GM11168 (cell line): ENCODE results near the gene CELF2.
"Not testable (repeated sequence)": the region's sequence is repeated elsewhere in the genome, so short reads cannot be mapped to it uniquely, and the experiment has no call there.

Experiments used
- in situ Hi-C: fragments of 300-500 bp; cut with MboI; formaldehyde crosslinking; loops from one replicate; pipeline ENCODE4 v1.12.0; 2022; ENCODE audit warnings: low sequenced_read_pairs; ENCODE audit not compliant: unreplicated experiment

The CELF2 gene

DNA sequence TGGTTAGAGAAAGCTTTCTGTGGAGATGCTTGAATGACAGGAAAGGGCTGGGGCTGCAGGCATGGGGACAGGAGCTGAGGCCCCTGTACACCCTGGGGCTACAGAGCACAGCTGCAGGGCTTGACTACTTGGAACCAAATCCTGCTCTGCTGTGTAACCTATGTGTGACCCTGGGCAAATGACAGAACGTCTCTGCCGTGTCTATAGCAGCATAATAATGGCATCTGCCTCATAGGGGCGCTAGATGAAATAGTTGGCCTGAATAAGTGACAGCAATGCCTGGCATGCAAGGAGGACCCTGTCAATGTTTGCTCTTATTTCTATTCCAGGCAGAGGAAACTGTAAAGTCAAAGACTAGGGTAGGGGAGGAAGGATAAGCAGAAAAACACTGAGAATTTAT lies 339.8 kb downstream of the CELF2 start:
- in situ Hi-C loops: no loop called here

DNA sequence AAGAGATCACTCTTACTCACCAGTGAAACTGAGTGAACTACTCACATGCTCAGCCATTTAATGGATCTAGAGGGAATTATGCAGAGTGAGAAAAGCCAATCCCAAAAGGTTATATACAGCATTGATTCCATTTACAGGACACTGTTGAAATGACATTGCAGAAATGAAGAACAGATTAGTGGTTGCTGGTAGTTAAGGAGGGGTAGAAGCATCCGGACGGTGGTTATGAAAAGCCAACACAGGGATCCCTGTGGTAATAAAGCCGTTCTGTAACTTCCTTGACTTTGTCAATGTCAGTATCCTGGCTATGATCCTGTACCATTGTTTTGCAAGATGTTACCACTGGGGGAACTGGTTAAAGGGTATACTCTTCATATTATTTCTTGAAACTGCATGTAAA lies 340.3 kb downstream of the CELF2 start:
- in situ Hi-C loops: no loop called here

DNA sequence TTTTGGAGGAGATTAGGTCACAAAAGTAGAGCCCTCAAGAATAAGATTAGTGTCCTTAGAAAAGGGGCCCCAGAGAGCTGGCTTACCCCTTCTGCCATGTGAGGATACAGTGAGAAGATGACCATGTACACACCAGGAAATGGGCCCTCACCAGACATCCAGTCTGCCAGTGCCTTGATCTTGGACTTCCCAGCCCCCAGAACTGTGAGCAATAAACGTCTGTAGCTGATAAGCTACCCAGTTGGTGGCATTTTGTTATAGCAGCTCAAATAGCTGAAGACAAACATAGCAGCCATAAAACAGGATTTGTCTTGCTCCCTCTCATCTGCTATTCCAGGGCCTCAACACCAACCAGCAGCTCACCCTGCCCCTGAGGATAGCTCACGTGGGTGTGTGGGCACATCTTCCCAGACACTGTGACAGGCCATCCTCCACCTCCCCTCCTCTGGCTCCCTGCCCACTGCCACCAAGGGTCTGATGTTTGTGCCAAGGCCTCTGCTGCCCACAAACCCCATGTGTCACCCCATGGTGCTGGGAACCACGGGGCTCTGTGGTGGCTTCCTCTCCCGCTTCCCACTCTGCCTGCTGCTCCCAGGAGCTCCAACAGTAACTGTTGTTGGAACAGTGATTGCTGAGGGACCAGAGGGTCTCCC lies 341.4 kb downstream of the CELF2 start:
- in situ Hi-C loops: no loop called here

DNA sequence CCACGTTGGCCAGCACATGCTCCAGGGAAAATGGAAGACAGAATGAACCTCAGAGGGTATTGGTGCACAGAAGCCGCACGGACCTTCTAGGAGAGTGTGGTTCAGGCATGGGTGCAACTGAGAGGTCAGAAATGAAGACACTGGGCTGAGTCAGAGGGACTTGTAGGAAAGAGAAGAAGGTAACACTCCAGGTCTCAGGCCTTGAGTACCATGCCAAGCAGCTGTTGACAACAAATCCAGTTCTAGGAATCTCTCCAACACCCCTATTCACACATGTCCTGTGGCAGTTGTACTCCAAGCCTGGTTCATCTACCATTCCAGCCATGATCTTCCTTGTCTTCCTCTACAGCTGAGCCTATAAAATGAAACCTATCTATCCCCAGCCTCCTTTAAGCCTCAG lies 342.2 kb downstream of the CELF2 start:
- in situ Hi-C loops: no loop called here

DNA sequence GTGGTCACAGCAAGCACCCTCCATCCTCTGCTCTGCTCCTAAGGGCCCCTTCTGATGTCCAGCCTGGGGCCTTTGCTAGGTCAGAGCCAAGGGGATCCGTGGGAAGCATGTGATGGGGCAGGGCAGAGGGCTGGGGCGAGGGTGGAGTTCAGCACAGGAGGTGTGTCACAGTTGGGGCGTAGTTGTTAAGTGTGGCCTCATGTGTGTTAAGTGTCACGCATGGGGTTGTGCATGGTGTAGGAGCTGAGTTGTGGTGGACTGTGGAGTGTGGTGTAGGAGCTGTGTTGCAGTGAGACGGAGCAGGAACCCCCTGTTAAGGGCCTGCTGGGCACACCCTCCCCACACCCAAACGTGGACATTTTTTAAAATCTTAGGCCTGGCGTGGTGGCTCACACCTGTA lies 345.8 kb downstream of the CELF2 start:
- in situ Hi-C loops: no loop called here

DNA sequence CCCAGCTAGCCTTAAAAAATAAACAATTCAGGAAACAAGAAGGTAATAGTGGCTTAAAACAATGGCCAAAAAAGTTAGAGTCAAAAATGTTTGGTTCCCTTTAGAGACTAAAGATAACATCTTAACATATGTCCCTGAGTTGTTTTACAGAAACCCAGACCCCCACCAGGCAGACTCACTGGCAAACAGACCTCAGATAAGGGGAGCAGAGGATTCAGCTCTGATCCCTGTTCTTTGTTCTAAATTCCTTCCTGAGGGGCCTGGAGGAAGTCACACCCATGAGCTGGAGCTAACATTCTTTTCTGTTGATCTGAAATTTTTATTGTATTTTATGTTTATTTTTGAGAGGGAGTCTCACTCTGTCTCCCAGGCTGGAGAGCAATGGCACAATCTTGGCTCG lies 346.6 kb downstream of the CELF2 start:
- in situ Hi-C loops: no loop called here

DNA sequence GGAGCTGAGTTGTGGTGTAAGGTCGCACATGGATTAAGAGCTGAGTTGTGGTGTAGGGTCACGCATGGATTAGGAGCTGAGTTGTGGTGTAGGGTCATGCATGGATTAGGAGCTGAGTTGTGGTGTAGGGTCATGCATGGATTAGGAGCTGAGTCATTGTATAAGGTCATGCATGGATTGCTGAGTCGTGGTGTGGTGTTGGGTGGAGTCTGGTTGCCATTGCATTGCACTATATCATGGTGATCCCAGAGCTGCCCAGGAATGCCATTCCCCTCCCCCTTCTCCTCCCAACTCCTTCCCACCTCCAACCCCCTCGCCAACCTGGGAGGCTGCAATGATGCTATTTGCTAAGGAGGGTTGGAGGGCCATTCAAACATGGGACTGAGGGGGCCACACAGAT lies 349.2 kb downstream of the CELF2 start:
- in situ Hi-C loops: not testable (repeated sequence)

DNA sequence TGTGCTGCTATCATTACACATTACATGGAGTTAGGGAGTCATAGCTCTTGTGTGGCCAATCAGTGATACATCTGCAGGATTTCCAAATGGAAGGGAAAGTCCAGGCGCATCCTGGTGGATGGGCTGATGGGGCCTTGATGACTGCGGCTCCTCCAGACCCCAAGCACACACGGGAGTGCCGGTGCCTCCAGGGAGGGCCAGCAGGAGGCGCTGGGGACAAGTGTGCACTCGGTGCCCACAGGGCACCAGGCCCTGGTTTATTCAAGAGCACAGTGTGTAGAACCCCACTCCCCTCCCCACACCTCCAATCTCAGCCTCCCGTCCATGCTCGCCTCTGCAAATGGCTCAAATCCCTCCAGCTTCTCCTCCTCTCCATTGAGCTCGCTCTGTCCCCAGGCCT lies 349.8 kb downstream of the CELF2 start:
- in situ Hi-C loops: no loop called here

DNA sequence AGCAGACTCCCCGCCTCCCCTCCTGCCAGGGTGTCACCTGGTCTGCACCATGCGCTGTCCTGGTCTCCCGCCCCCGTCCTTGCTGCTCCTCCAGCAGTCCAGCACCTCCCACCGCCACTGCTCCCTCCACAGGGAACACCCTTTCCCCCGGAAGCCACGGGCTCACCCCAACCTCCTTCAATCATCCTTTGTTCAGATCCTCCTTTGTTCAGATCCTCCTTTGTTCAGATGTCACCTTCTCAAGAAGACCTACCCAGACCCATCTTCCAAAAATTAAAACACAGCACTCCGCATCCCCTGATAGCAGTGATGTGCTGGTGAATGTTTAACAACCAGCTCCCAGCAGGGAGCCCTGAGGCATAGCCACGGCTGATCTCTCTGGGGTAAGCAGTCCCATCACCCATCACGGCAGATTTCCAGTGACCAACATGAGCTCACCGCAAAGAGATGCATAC lies 356.1 kb downstream of the CELF2 start:
- in situ Hi-C loops: no loop called here

DNA sequence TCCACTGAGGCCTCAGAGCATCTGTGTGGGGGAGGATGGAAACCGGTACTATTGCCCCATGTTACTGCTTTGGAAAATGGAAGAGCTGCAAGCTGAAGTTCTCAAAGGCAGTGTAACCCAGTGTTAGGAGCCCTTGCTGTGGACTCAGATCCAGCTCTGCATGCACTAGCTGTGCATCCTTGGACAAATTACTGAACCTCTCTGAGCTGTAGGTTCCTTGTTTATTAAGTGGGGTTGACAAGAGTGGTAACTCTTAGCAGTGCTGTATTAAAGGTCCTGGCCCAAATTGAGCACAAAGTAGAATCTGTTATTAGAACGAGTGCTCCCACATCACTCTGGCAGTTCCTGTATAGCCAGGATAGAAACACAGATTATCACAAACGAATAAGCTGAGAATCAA lies 359.6 kb downstream of the CELF2 start:
- in situ Hi-C loops: no loop called here

DNA sequence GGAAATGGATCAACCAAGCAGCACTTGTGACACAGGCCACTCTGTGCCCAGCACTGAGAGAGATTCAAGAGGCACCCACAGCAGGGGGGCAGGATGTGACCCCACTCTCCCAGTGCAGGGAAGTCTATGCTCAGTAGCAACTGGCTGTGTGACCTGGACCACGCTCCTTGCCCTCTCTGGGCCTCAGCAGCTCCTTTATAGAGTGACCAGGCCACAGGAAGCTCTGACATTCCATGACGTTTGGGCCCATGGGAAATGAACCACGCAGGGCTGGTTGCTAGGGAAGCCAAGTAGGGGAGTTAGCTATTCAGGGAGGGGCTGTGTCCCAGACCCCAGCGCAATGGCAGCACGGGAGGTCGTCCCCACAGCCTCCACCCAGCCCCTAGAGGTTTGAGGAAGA lies 361.2 kb downstream of the CELF2 start:
- in situ Hi-C loops: no loop called here

DNA sequence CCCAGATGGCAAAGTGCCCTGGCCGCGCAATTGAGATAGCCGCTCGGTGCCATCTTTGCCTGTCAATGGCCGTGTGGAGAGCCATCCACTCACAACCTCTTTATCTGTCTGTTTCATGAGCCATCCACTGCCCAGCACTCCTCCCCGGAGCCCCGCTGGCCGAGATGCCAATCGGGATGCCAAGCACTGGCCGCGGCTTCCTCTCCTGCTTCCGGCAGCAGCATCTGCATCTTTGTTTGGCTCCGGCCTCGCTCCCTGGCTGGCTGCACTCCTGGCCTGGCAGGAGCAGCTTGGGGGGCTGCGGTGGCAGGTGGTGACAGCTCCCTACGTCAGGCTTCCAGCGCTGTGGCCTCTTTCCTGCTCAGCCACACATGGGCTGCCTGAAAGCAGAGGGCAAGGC lies 362.1 kb downstream of the CELF2 start:
- in situ Hi-C loops: no loop called here

DNA sequence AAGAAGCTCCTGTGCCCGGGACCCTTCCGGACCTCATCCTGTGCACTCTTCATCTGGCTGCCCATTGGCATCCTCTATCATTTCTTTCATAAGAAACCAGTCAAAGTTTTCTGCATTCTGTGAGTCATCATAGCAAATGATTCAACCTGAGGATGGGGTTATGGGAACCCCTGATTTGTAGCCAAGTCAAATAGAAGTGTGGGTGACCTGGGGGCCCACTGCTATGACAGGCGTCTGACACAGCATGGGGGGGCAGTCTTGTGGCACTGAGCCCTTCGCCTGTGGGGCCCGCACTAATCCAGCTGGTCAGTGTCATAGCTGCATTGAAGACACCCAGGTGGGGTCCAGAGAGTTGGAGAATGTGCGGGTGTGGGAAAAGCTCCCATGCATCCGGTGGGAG lies 363.4 kb downstream of the CELF2 start:
- in situ Hi-C loops: no loop called here

DNA sequence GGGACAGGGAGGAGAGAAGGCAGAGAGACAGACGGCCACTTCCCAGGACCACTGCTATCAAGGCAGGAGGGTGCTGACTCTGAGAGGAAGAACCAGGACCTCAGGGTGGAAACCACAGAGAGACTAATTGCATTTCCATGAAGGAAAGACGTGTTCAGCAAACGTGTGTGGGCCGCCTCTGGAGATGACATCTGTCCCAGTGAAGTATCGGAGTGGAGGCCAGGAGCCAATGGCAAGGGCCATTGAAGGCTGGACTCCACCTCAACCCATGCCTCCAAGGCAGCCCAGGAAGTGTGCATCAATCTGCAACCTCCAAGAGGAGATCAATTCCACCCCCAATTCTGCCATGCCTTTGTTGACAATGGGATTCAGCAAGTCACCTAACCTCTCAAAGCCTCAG lies 363.8 kb downstream of the CELF2 start:
- in situ Hi-C loops: no loop called here

DNA sequence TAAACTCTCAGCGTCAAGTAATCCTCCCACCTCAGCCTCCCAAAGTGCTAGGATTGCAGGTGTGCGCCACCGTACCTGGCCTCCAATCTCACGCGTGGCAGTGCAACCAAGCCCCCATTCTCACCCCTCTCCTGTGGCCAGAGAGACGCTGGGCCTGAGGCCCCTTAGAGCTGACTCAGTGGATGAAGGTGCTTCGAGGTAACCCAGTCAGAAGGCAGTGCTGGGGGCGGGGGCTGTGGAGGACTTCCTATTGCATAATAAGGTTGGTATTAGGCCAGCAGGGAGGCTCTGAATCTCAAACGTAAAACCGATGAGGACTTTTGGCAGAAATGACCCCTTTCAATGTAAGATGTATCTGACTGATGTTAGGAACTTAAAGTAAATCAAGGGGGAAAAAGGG lies 364.5 kb downstream of the CELF2 start:
- in situ Hi-C loops: no loop called here

DNA sequence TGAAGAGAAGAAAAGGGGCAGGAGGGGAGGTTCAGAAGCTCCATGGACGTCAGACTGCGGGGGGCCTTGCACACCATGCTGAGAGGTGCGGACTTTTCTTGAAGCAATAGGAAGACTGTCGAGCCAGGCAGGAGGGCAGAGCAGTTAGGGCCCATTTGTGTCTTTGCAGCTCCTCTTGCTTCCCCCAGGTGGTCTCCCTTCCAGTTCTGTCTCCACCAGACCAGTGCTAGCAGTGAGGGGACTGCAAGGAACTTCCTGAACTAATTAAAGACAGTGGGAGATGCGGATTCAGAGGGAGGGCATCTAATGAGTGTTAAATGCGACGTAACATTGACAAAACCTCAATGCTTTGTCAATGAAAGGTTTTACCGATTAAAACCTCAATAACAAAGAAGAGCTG lies 368.4 kb downstream of the CELF2 start:
- in situ Hi-C loops: no loop called here
